ENCODE data around the gene TAS2R40.

DNA sequence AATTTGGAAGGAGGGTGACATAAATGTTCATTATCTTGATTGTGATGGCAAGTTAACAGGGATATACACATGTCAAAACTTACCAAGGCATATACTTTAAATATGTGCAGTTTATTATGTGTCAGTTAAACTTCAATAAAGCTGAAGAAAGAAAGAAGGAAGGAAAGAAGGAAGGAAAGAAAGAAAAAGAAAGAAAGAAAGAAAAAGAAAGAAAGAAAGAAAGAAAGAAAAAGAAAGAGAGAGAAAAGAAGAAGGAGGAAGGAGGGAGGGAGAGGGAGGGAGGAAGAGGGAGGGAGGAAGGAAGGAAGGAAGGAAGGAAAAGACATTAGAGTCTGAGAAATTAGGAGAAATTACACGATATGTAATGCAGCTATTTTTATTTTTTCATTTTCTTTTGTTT lies 25.5 kb downstream of the TAS2R40 start:
- no peak for TF ChIP-seq SIN3A (IDR thresholded peaks at IDR 0.05; ENCODE audit: borderline replicate concordance, insufficient read depth, low read length)
- TF ChIP-seq, protein P1, sequence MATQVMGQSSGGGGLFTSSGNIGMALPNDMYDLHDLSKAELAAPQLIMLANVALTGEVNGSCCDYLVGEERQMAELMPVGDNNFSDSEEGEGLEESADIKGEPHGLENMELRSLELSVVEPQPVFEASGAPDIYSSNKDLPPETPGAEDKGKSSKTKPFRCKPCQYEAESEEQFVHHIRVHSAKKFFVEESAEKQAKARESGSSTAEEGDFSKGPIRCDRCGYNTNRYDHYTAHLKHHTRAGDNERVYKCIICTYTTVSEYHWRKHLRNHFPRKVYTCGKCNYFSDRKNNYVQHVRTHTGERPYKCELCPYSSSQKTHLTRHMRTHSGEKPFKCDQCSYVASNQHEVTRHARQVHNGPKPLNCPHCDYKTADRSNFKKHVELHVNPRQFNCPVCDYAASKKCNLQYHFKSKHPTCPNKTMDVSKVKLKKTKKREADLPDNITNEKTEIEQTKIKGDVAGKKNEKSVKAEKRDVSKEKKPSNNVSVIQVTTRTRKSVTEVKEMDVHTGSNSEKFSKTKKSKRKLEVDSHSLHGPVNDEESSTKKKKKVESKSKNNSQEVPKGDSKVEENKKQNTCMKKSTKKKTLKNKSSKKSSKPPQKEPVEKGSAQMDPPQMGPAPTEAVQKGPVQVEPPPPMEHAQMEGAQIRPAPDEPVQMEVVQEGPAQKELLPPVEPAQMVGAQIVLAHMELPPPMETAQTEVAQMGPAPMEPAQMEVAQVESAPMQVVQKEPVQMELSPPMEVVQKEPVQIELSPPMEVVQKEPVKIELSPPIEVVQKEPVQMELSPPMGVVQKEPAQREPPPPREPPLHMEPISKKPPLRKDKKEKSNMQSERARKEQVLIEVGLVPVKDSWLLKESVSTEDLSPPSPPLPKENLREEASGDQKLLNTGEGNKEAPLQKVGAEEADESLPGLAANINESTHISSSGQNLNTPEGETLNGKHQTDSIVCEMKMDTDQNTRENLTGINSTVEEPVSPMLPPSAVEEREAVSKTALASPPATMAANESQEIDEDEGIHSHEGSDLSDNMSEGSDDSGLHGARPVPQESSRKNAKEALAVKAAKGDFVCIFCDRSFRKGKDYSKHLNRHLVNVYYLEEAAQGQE (IDR thresholded peaks at IDR 0.05; ENCODE audit: insufficient read depth in 1 of 2, low read depth in 2 of 2, low read length in 2 of 2): no peak

Measured in PFSK-1 (cell line).